Measurements from ENCODE around the gene PHACTR1.

Gene PHACTR1

GRCh38 chr6:13248584-13248985 lies 532.0 kb downstream of the PHACTR1 start:
- DNase-seq, result no peak

- DNase-seq, result no peak
These were observed 532.4 kb downstream of the PHACTR1 start for GRCh38 chr6:13248994-13249393.

GRCh38 chr6:13249817-13250216 lies 533.2 kb downstream of the PHACTR1 start:
- no peak for DNase-seq

GRCh38 chr6:13250703-13251102 lies 534.1 kb downstream of the PHACTR1 start:
- no peak for DNase-seq

- no peak for DNase-seq
These were observed 534.7 kb downstream of the PHACTR1 start for GRCh38 chr6:13251242-13251641.

GRCh38 chr6:13252790-13253189 lies 536.2 kb downstream of the PHACTR1 start:
- DNase-seq, result no peak

GRCh38 chr6:13253272-13253671 lies 536.7 kb downstream of the PHACTR1 start:
- no peak for DNase-seq

GRCh38 chr6:13256266-13257001 lies 539.9 kb downstream of the PHACTR1 start:
- DNase-seq, result no peak

- DNase-seq, result no peak
These were observed 542.8 kb downstream of the PHACTR1 start for GRCh38 chr6:13259393-13259792.

GRCh38 chr6:13260101-13260598 lies 543.6 kb downstream of the PHACTR1 start:
- DNase-seq, result no peak

- DNase-seq, result no peak
These were observed 544.3 kb downstream of the PHACTR1 start for GRCh38 chr6:13260831-13261230.

GRCh38 chr6:13261464-13261994 lies 545.0 kb downstream of the PHACTR1 start:
- no peak for DNase-seq

- DNase-seq, result no peak
These were observed 546.0 kb downstream of the PHACTR1 start for GRCh38 chr6:13262302-13263230.

GRCh38 chr6:13263669-13264068 lies 547.1 kb downstream of the PHACTR1 start:
- no peak for DNase-seq

- no peak for DNase-seq
These were observed 550.6 kb downstream of the PHACTR1 start for GRCh38 chr6:13267142-13267651.

- no peak for DNase-seq
These were observed 552.4 kb downstream of the PHACTR1 start for GRCh38 chr6:13268913-13269518.

GRCh38 chr6:13272131-13273046 lies 555.8 kb downstream of the PHACTR1 start:
- no peak for DNase-seq

GRCh38 chr6:13273202-13273930 lies 556.8 kb downstream of the PHACTR1 start:
- no peak for DNase-seq

GRCh38 chr6:13273931-13274706 lies 557.6 kb downstream of the PHACTR1 start:
- peak; percentile 33 for DNase-seq

Measured in activated CD4-positive, alpha-beta T cell treated with anti-CD3 and anti-CD28 coated beads for 1 hour (primary cell).